Measurements from ENCODE around the gene MED15. TPM values are rescaled to one million over a fixed set of nuclear protein-coding genes. Genes with fewer than 3 reads are reported as not detected.
A peak's percentile ranks its signal among the peaks of the same experiment; 100 is the strongest.

MED15 gene
- total and polyA plus RNA-seq, 2 experiments from 2014 or later = 29.2 to 43.5 TPM

- DNase-seq (ENCODE audit: low spot score) (no peak), ATAC-seq (peak; percentile 15; the same call in 2 of the 3 replicates)
- H3K79me2 ChIP-seq (replicated peaks; ENCODE audit: insufficient read depth) = no peaks in the 10 kb centered on the region
- no peak overlapping the region for H2AFZ ChIP-seq
- no peaks in the 10 kb centered on the region for H3K9me3 Mint-ChIP-seq
- no peak overlapping the region for H3K4me3 Mint-ChIP-seq
- no peak overlapping the region for H3K4me2 ChIP-seq
- no peaks in the 10 kb centered on the region for H3K4me1 ChIP-seq (ENCODE audit: insufficient read depth)
- H3K36me3 ChIP-seq (ENCODE audit: insufficient read depth) = no peaks in the 10 kb centered on the region
- H3K4me3 ChIP-seq = no peak overlapping the region
- H4K20me1 ChIP-seq (replicated peaks; ENCODE audit: insufficient read depth) = no peaks in the 10 kb centered on the region
- H3K27me3 Mint-ChIP-seq (ENCODE audit: insufficient read depth, low read depth, poor library complexity) = peaks cover 8% of the 10 kb centered on the region
- H3F3A ChIP-seq (replicated peaks; ENCODE audit: low read depth) = no peaks in the 10 kb centered on the region
- no peaks in the 10 kb centered on the region for H3K27me3 ChIP-seq (ENCODE audit: insufficient read depth)
- peaks cover 2% of the 10 kb centered on the region; the same call in 1 of the 3 replicates for H3K4me1 Mint-ChIP-seq
- no peak overlapping the region for H3K27ac Mint-ChIP-seq
- H3K27ac ChIP-seq (ENCODE audit: low read depth) = no peak overlapping the region
- no peaks in the 10 kb centered on the region for H3K9me2 ChIP-seq (ENCODE audit: insufficient read depth)
- peaks cover 7% of the 10 kb centered on the region; the same call in 2 of the 3 replicates for H3K36me3 Mint-ChIP-seq (ENCODE audit: low read depth)
- TF ChIP-seq EZH2 (IDR thresholded peaks at IDR 0.05; ENCODE audit: low read depth, unreplicated experiment) = no peak
- TF ChIP-seq JUNB (IDR thresholded peaks at IDR 0.05; ENCODE audit: unreplicated experiment) = no peak
- no peak for TF ChIP-seq STAT1 (IDR thresholded peaks at IDR 0.05; ENCODE audit: unreplicated experiment)
- TF ChIP-seq ZNF331 (CRISPR knock-in tag; IDR thresholded peaks at IDR 0.05; ENCODE audit: low read depth) = no peak
- TF ChIP-seq, protein P1, sequence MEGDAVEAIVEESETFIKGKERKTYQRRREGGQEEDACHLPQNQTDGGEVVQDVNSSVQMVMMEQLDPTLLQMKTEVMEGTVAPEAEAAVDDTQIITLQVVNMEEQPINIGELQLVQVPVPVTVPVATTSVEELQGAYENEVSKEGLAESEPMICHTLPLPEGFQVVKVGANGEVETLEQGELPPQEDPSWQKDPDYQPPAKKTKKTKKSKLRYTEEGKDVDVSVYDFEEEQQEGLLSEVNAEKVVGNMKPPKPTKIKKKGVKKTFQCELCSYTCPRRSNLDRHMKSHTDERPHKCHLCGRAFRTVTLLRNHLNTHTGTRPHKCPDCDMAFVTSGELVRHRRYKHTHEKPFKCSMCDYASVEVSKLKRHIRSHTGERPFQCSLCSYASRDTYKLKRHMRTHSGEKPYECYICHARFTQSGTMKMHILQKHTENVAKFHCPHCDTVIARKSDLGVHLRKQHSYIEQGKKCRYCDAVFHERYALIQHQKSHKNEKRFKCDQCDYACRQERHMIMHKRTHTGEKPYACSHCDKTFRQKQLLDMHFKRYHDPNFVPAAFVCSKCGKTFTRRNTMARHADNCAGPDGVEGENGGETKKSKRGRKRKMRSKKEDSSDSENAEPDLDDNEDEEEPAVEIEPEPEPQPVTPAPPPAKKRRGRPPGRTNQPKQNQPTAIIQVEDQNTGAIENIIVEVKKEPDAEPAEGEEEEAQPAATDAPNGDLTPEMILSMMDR (conservative IDR thresholded peaks at IDR 0.05; ENCODE audit: low read depth in 2 of 2) = no peak
- TF ChIP-seq, protein P2, sequence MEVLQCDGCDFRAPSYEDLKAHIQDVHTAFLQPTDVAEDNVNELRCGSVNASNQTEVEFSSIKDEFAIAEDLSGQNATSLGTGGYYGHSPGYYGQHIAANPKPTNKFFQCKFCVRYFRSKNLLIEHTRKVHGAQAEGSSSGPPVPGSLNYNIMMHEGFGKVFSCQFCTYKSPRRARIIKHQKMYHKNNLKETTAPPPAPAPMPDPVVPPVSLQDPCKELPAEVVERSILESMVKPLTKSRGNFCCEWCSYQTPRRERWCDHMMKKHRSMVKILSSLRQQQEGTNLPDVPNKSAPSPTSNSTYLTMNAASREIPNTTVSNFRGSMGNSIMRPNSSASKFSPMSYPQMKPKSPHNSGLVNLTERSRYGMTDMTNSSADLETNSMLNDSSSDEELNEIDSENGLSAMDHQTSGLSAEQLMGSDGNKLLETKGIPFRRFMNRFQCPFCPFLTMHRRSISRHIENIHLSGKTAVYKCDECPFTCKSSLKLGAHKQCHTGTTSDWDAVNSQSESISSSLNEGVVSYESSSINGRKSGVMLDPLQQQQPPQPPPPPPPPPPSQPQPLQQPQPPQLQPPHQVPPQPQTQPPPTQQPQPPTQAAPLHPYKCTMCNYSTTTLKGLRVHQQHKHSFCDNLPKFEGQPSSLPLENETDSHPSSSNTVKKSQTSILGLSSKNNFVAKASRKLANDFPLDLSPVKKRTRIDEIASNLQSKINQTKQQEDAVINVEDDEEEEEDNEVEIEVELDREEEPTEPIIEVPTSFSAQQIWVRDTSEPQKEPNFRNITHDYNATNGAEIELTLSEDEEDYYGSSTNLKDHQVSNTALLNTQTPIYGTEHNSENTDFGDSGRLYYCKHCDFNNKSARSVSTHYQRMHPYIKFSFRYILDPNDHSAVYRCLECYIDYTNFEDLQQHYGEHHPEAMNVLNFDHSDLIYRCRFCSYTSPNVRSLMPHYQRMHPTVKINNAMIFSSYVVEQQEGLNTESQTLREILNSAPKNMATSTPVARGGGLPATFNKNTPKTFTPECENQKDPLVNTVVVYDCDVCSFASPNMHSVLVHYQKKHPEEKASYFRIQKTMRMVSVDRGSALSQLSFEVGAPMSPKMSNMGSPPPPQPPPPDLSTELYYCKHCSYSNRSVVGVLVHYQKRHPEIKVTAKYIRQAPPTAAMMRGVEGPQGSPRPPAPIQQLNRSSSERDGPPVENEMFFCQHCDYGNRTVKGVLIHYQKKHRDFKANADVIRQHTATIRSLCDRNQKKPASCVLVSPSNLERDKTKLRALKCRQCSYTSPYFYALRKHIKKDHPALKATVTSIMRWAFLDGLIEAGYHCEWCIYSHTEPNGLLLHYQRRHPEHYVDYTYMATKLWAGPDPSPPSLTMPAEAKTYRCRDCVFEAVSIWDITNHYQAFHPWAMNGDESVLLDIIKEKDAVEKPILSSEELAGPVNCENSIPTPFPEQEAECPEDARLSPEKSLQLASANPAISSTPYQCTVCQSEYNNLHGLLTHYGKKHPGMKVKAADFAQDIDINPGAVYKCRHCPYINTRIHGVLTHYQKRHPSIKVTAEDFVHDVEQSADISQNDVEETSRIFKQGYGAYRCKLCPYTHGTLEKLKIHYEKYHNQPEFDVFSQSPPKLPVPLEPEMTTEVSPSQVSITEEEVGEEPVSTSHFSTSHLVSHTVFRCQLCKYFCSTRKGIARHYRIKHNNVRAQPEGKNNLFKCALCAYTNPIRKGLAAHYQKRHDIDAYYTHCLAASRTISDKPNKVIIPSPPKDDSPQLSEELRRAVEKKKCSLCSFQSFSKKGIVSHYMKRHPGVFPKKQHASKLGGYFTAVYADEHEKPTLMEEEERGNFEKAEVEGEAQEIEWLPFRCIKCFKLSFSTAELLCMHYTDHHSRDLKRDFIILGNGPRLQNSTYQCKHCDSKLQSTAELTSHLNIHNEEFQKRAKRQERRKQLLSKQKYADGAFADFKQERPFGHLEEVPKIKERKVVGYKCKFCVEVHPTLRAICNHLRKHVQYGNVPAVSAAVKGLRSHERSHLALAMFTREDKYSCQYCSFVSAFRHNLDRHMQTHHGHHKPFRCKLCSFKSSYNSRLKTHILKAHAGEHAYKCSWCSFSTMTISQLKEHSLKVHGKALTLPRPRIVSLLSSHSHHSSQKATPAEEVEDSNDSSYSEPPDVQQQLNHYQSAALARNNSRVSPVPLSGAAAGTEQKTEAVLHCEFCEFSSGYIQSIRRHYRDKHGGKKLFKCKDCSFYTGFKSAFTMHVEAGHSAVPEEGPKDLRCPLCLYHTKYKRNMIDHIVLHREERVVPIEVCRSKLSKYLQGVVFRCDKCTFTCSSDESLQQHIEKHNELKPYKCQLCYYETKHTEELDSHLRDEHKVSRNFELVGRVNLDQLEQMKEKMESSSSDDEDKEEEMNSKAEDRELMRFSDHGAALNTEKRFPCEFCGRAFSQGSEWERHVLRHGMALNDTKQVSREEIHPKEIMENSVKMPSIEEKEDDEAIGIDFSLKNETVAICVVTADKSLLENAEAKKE (CRISPR knock-in tag; IDR thresholded peaks at IDR 0.05) = no peak
- no peak for TF ChIP-seq REST (IDR thresholded peaks at IDR 0.05; ENCODE audit: unreplicated experiment)
- TF ChIP-seq EZH2phosphoT487 (IDR thresholded peaks at IDR 0.05; ENCODE audit: unreplicated experiment) = no peak
- no peak for TF ChIP-seq POLR2AphosphoS5 (IDR thresholded peaks at IDR 0.05; ENCODE audit: low read depth)
- no peak for TF ChIP-seq ETS1 (IDR thresholded peaks at IDR 0.05)
- no peak for TF ChIP-seq ZNF114 (CRISPR knock-in tag; IDR thresholded peaks at IDR 0.05)
- no peak for TF ChIP-seq CREB1 (CRISPR knock-in tag; IDR thresholded peaks at IDR 0.05; ENCODE audit: low read depth)
- TF ChIP-seq NANOG (IDR thresholded peaks at IDR 0.05; ENCODE audit: borderline replicate concordance) = no peak
Measured at GRCh38 chr22:20589614-20590476, 82.4 kb downstream of the MED15 start.
